NCI-H2196 (cell line): ENCODE data around the gene ANTXR1.

Source experiments
- DNase-seq: peaks from one replicate; lab custom pipeline; 2025; ENCODE audit not compliant: unreplicated experiment; lab: John Stamatoyannopoulos, UW

Gene ANTXR1

DNA sequence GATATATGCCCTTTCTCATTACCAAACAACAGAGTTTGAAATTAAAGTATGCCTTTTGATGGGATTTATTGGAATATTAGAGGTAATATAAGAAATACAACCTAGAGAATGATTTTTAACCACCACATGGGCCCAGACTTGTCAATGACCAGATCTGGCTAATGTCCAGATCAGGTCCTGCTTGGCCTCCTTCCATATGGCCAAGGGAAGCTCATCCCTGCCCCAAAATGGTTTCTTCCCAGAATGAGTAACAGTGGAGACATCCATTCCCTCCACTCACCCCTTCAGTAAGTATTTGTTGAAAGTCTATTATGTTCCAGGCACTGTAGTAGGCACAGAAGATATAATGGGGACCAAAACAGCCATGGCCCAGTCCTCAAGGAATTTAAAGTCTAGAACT, 54.9 kb downstream of the ANTXR1 start:
- DNase-seq, result no peak

DNA sequence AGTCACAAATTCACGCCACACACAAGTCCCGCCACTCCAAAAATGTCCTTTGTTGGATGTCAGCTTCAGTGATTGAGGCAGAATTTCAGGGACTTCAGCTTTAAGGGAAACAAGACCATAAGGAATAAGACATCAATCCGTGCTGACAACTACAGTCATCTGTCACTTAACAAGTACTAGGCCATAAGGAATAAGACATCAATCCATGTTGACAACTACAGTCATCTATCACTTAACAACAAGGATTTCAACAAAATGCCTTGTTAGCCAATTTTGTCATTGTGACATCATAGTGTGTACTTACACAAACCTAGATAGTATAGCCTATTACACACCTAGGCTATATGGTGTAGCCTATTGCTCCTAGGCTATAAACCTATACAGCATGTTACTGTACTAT, 58.0 kb downstream of the ANTXR1 start:
- DNase-seq, result no peak

DNA sequence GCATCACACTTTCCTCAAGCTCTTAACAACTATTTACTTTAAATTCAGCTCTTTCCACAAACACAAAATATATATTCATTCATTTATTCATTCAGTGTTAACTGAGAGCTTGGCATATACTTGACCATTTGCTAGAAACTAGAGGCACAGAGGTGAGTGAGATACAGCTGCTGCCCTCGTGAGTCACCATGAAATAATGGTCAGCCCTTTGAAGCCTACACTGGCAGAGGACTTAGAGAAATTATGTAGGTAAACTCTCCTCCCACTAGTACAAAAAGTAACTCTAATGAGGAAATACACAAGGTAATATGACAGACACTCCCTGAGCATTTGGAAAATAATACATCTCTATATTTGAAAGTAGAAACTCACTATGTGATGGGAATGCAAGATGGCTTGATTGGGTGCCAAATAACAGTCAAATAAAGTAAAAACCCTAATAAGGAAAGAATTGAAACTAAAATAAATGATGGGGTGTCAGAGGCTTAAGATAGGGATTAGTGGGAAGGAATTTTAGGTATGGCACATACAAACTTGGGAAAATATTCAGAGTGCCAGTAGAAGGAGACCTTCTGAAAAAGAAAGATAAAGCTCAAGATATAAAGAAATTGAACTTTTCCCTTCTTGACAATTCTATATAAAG, 61.1 kb downstream of the ANTXR1 start:
- no peak for DNase-seq

DNA sequence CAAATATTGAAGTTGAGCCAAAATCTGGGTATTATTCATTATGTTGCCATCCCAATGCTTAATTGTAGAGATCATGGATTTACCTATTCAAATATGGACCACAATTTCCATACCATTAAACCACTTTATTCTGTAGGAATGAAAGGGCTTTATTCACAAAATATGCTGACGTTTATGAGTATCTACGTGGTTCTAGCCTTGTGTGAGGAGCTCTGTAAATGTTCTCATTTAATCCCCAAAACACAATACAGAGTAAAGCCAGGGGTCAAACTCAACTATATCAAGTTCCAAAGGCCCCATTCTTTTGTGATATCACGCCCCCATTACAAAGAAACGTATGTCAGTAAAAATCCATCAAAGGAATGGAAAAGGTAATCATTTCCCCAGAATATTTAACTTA, 61.9 kb downstream of the ANTXR1 start:
- no peak for DNase-seq

DNA sequence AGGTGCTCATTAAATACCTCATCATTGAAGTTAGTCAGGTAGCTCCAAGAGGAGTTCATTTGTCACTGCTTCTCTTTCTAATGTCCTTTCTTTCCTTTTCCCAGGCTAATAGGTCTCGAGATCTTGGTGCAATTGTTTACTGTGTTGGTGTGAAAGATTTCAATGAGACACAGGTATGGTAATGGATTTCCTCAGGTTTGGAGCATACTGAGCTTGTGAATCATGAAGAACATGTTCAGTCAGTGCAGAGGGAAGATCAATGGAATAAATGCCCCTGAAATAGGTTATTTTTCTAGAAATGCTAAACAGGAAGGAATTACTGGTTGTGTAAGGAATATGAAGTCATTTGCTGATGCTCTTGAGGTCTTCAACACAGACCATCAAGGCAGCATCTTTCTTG, 62.5 kb downstream of the ANTXR1 start:
- DNase-seq, result no peak

DNA sequence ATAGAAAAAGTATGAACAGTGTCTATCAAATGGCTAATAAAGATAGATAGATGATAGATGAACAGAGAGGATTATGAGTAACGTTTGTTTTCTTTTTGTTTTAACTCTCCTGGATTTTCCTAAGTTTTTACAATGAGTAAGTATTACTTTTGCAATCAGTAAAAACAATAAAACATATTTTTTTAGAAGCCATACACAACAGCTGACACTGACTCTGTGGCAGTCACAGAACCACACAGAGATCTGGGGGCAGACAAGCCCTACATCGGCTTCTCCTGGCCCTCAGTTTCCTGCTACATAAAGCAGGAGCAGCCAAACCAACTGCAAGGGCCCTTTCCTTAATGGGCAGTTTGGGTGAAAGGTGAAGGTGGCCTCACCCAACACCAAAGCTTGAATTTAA, 63.6 kb downstream of the ANTXR1 start:
- no peak for DNase-seq

DNA sequence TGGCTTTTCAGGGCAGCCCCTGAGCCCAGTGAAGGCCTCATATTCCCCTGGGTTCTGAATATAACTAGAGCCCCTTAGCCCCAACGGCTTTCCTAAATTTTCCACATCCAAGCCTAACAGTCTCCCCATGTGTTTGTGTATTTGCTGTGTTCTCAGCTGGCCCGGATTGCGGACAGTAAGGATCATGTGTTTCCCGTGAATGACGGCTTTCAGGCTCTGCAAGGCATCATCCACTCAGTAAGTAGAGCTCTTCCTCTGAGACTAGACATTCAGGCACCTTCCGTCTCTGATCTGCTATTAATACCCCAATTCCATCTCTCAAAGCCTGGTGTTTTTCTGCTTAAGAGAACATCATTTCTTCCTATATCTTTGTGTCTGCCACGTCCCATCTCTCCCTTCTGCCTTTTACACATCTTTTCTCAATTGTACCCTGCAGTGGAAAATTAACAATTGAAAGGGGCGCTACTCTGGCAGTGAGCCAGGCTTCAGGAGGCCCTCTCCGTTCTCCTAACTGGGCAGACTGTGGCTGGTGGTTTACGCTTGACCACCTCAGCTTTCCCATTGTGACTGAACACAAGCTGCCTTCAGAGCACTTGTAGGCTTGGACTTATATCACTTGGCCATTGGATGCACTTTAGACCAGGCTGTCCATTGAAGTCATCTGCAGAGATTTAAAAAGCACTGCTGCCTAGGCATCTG, 64.4 kb downstream of the ANTXR1 start:
- DNase-seq, result no peak

DNA sequence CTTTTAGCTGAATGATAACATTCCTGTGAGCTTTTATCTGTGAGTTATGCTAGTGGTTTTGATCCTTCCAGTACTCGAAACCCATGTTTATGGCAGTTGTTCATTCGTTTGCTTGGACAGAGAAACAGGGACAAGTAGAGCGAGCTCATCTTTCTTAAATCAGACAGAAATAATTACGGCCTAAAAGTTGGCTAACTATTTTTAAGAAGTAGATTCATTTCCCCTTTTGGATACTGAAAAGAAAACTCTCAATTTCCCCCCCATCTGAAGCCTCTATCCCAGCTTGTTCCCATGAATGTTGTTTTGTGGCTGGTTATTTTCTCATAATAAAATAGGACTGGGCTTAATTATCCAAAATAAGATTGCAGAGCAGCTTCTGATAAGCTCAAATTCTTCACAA, 67.1 kb downstream of the ANTXR1 start:
- DNase-seq, result no peak

DNA sequence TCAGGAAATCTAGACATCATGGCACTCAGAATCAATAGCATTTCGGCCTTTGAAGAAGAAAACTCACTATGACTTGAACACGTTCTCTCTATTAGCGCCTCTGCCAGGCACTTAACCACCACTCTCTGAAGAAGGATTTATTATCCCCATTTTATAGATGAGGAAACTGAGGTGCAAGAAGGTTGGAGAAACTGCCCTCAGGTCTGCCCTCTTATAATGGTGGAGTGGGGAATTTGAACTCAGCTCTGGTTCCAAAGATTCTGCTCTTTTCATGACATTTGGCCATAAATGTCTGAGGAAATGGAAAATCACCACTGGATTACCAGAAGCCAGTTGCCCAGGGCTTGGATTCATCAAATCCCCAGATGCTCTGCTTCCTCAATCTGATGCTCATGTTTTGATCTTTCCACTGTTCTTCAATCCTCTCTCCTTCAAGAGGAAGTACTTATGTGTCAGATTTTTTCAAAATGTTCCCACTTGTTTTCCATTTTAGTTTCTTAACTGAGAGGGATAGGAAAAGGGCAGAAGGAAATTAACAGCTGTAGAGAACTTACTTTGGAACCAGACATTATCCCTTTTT, 68.1 kb downstream of the ANTXR1 start:
- no peak for DNase-seq

DNA sequence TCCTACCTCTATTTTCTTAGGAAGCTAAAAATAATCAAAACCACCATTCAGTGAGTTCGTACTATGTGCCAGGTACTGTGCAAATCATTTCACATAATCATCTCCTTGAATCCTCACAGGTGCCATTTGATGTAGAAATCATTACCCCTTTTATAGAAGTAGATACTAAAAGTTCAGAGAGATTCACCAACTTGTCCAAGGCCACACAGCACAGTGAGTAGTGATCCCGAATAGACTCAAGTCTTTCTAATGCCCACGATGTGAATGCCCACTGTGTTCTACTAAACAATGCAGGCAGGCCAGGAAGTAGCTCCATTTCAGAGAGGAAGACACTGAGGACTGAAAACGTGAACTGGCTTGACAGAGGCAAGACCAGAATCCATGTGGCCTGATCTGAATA, 68.8 kb downstream of the ANTXR1 start:
- DNase-seq, result no peak

DNA sequence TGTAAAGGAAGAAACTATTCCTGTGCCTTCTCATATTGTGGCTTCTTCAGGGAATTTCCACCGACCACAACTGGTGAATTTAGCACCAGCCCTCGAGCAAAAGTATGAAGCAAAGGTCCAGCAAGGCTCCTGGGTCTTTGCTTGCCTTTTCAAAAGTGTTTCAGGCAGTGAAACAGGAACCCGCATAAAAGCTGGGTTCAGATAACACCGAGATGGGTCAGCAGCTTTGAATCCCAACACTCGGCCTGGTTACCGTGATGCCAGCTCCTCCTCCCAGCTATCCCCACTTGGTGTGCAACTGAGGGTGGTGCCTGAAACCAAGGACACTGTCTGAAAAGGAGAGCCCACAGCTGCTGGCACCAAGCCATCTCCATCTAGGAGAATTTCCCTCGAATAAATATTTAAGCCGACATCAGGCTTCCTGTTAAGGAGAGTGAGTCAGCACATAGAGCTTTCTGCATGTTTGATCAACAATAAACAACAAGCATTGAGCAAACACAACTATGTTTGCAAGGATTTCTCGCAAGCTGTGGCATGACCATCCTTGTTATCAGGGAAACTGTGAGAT, 69.5 kb downstream of the ANTXR1 start:
- peak; percentile 51 for DNase-seq

DNA sequence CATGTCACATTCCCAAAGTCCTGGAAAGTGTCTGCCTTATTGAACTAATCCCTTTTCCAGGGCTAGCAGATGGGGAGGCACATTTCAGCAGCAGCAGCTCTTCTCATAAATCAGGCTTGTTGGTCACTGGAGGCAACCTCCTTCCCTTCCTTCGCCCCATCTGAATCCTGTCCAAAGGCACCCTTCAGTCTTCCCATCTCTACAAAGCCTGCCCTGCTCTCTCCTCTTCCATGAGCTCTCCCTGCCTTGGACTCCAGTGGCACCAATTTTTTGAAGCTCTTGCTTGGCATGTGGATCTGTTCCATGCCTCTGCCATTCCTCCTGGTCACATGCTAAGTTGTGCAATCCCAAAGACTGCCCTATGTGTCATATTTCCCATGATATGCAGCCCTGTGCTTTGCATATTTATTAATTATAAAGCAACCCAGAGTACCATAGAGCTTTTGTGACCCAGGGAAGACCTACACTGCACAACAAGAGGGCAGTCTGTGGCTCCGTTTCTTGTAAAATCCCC, 70.3 kb downstream of the ANTXR1 start:
- peak; percentile 3 for DNase-seq

DNA sequence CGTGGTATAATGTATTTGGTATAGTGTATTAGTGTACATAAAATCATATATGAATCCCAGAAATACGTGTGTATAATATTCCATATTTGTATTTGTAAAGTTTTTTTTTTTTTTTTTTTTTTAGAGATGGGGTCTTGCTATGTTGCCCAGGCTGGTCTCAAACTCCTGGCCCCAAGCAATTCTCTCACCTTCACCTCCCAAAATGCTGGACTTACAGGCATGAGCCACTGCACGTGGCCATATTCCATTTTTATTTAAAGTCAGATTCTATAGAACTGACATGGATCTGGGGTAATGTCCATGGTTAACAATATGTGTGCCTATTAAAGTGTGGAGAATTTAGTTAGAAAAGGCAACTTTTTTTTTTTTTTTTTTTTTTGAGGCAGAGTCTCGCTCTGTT, 71.5 kb downstream of the ANTXR1 start:
- no peak for DNase-seq

DNA sequence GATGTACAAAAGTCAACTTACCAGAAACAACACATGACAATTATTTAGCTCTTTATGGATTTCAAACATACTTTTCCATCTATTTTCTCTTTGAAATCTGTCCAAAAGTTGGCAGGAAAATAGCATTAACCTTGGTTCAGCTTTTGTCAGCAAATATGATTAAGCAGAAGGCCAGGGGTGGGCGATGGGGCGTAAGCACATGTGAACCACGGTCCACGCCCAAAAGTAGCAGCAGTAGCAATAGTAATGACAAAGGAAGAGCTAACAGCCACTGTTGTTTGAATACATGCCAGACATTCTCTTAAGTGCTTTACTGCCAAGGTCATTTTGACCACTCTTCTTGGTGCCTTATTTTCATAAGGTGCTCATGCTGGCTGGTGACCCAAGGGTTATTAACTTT, 73.5 kb downstream of the ANTXR1 start:
- no peak for DNase-seq

DNA sequence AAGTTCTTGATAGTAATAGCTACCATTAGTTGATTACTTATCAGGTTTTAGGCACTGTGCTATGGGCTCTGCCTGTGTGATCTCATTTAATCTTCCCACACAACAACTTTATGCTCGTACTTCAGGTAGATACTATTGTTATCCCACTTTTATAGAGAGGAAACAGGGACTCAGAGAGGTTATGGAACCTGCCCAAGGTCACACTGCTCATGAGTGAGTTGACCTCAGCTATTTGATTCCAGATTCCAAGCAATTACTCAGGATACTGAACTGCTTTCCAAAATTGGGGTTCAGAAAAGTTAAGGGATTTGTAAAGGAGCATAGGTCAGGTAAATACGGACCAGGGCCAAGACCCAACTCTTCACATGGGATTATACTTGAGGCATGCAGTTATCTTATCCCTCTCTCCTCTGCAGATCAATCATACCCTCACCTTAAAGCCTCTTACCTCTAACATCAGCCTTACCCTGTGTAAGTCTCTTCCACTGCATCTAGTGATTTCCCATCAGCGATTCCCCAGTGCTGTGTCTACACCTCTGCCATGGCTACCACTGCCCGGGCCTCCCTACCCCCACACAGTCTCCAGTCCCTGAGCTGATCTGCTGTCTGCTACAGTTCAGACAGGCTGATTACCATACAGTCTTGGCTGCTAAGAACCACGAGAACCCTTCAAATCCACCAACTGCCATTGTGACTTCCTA, 74.4 kb downstream of the ANTXR1 start:
- no peak for DNase-seq

DNA sequence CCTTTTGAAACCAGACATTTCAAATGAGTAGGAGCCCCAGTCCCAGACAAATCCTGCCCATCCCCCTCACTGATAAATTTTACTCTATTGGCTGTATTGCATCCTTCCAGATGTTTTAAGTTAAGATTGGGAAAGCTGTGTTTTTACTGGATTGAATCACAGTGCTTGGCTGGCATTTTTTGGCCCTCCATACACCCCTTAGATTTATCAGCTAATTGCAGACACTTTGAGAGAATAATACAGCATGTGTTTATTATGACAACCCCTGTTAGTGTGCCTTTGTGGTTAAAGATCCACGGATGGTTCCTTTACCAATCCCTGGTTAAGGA, 74.9 kb downstream of the ANTXR1 start:
- DNase-seq, result no peak

DNA sequence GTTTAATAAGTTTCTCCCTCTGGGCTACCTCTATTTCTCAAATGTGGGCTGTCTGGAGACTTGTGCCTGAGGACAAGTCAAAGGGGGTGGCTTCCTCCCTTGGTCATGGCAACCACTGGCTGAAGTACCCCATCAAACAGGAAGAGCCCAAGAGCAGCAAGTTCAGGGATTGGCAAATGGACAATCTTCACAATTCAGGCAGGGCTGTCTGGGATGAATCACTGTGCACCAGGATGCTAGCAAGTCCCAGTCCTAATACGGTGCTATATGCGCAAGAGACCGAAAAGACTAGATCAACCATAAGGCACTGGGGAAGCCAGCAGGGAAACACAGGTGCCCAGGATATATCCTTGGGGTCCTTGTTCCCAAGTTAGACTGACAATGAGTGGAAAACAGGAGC, 75.5 kb downstream of the ANTXR1 start:
- DNase-seq, result no peak

DNA sequence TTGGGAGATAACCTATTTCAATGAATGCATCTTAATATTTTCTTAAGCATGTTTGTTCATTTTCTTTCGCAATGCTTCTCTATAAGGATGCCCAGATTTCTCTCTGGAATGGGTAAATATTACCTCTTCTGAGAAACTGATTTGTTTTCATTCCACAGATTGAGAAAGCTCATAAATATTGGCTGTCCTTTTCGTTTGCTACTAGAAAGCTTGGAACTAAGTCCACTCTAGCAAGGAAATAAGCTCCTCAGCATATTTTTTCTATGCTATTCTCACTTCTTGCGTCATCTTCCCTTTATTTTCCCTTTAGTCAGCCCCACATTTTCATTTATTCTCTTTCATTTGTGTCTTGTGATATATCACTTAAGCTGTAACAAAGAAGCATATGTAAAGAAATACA, 76.3 kb downstream of the ANTXR1 start:
- no peak for DNase-seq

DNA sequence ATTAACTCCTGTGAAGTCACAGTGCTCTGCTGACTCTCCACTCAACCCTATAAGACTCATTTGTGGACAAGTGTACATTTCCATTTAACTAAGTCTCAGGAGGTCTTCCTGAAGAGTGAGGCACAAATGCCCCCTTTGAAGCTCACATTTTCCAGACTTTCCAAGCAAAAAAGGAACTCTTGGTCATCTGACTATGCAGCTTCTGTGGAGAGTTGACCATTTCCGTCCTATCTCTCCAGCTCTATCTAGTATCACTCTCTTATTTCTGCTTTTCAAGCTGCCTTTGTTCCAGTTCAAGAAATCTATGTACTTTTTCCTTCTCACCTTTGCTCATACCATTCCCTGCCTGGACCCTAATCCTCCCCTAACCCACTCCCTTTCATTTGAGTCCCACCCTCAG, 77.0 kb downstream of the ANTXR1 start:
- DNase-seq, result no peak

DNA sequence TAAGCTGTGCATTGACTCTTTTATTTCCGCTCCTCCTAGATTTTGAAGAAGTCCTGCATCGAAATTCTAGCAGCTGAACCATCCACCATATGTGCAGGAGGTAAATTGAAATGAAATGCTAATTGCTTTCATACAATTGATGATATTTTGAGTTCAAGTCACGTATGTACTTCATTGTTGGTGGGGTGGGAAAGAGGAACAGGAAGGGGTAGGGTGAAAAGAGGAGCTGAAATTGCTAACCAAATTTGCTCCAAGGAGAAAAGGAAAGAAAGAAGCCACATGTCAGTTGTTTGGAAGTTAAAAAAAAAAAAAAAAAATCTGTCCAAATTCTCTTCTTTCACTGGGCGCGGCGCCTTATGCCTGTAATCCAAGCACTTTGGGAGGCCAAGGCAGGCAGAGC, 77.8 kb downstream of the ANTXR1 start:
- DNase-seq, result no peak

DNA sequence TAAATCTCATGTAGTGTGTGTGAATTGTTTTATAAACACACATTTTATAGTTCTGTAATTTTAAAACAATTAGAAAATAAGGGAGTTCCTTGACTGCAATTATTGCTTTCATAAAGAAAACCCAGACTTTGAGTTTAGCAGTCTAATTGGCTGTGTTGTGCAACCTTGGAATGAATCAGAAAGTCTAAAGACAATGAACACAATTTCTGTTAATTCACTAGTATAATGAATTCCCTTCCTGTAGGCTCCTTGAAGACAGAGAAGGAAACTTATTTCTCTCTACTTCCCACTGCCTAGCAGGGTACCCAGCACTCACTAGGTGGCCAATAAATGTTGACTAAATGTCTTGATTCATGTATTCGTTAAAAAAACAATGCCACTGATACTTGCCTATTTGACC, 79.9 kb downstream of the ANTXR1 start:
- DNase-seq, result no peak

DNA sequence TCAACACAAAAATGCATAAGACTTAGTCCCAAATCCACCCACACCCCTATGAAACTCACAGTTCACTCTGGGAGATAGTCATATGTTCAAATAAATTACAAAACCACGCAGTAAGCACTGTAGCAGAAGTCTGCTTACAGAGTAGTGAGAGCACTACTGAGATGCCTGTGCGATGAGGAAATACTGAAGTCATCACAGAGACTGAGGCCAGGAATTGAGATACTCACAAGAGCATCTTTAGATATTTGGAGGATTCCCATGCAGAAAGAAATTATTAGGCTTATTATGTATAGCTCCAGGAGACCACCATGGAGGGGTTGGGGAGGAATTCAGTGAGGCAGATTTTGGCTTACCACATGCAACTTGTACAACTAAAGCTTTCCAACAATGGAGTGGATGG, 82.3 kb downstream of the ANTXR1 start:
- DNase-seq, result no peak
